A673 (cell line): ENCODE data around the gene ALKBH4.
"Not testable (repeated sequence)": the region's sequence is repeated elsewhere in the genome, so short reads cannot be mapped to it uniquely, and the experiment has no call there.

Experiments used
- CTCF ChIP-seq: fragments of 300-800, 200-600 bp; sonication (generic); conservative IDR thresholded peaks from 2 replicates; pipeline ENCODE4 v1.5.1; 2017; ENCODE audit warnings: low read depth, mild to moderate bottlenecking, antibody characterized with exemption, low read length, moderate library complexity, mixed read lengths
- EZH2 ChIP-seq: fragments of 200-600 bp; sonication (generic); IDR thresholded peaks from 2 replicates; pipeline ENCODE4 v1.6.1; 2017; ENCODE audit warnings: borderline replicate concordance, low read depth, mild to moderate bottlenecking, mixed read lengths, antibody characterized with exemption, low read length; ENCODE audit not compliant: poor library complexity, severe bottlenecking

DNA sequence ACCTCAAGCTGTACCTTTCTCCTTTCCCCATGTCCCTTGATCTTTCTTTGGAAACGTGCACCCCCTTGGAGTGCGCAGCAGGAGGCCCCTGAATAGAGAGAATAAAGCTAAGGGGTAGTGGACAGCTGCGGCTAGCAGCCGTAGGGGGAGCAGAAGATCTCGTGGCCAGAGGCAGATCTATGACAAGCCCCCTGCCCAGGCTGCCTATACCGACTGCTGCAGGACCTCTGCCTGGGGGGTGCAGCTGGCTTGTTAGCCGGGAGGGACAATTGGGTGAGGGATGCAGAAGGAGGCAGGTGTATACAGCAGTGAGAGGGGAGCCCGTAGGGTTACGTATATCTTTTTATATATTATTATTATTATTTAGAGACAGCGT, 14.5 kb upstream of the ALKBH4 start:
- not testable (repeated sequence) for TF ChIP-seq EZH2, CTCF
